Small intestine (tissue), 7 donors: ENCODE data around the gene DDR1. TPM values are rescaled to one million over a fixed set of nuclear protein-coding genes. Genes with fewer than 3 reads are reported as not detected.
"Not testable (repeated sequence)": the region's sequence is repeated elsewhere in the genome, so short reads cannot be mapped to it uniquely, and the experiment has no call there.

Source experiments
- DNase-seq, 2 donors: peaks; one replicate each; pipeline versions ENCODE4 v3.0.0 to v3.0.0-alpha.2; 2013
- FAIRE-seq: peaks from 2 replicates; lab custom pipeline; 2012; peaks lifted over from hg19 to GRCh38; lab: Jason Lieb, UNC
- H3K27ac ChIP-seq, 3 donors: one replicate each; pipeline ENCODE4 v1.5.1; 2013; ENCODE audit warnings: low read length in 2 of 3, mild to moderate bottlenecking in 2 of 3, control low read depth in 1 of 3, inconsistent platforms in 1 of 3, low read depth in 1 of 3, moderate library complexity in 1 of 3
- H3K27me3 ChIP-seq, 3 donors: one replicate each; pipeline ENCODE4 v1.6.1; 2013; ENCODE audit warnings: low read length in 3 of 3, inconsistent platforms in 1 of 3; ENCODE audit not compliant: control insufficient read depth in 3 of 3, insufficient read depth in 3 of 3
- H3K36me3 ChIP-seq, 3 donors: one replicate each; pipeline ENCODE4 v1.6.1; 2013; ENCODE audit warnings: low read length in 3 of 3, inconsistent platforms in 1 of 3, low read depth in 1 of 3, mild to moderate bottlenecking in 1 of 3, moderate library complexity in 1 of 3; ENCODE audit not compliant: control insufficient read depth in 3 of 3, insufficient read depth in 2 of 3
- H3K4me1 ChIP-seq, 3 donors: one replicate each; pipeline ENCODE4 v1.6.1; 2013; ENCODE audit warnings: low read length in 2 of 3, inconsistent platforms in 1 of 3, low read depth in 1 of 3, mild to moderate bottlenecking in 1 of 3, moderate library complexity in 1 of 3; ENCODE audit not compliant: control insufficient read depth in 3 of 3, insufficient read depth in 2 of 3
- H3K4me3 ChIP-seq, 3 donors: one replicate each; pipeline ENCODE4 v1.5.1; 2013; ENCODE audit warnings: low read length in 3 of 3, control low read depth in 1 of 3, inconsistent platforms in 1 of 3, low read depth in 1 of 3, mild to moderate bottlenecking in 1 of 3, moderate library complexity in 1 of 3
- H3K9me3 ChIP-seq, 2 donors: one replicate each; pipeline ENCODE4 v1.6.1; 2013; ENCODE audit warnings: low read depth in 1 of 2, low read length in 1 of 2; ENCODE audit not compliant: control insufficient read depth in 2 of 2, insufficient read depth in 1 of 2
- WGBS, 3 donors: extraction: QIAGEN DNeasy Blood & Tissue Kit; methylation state at CpG; one replicate each; pipeline ENCODE4 v1.1.7; 2013; 5-methylcytosine and 5-hydroxymethylcytosine counted together
- polyA plus RNA-seq, 4 donors: library from polyadenylated mRNA; stranded (reverse) in 3 of 4; unstranded in 1 of 4; fragments of 200-250 nt in 3 of 4; fragments of 120-200 nt in 1 of 4; gene quantifications; one replicate each; pipeline versions ENCODE4 v1.2.1 to v1.2.3, GENCODE V29; 2013
- donor health status: healthy with polysubstance abuse.
- donor health status: control.
- donor health status: control.
- donor health status: Bipolar disorder and iron deficiency.
- donor health status: healthy.

Gene DDR1
- polyA plus RNA-seq, 4 donors = 45.7 to 185 (median 66.5) TPM

GRCh38 chr6:30908700-30909099 is 24.4 kb downstream of the DDR1 start:
- peaks cover 0 to 32% (median 2%) of the 10 kb centered on the region in 3 donors for H3K36me3 ChIP-seq
- WGBS, 3 donors = 20 to 32% (median 27%) methylated on average over 2 of the region's 2 CpGs
- H3K4me3 ChIP-seq = peak overlapping the region in 2 of 3 donors; percentile 68 to 73
- no peaks in the 10 kb centered on the region for H3K9me3 ChIP-seq
- H3K27ac ChIP-seq = no peak overlapping the region
- FAIRE-seq = no peak
- no peak for DNase-seq
- peaks cover 0 to 17% (median 3%) of the 10 kb centered on the region in 3 donors for H3K4me1 ChIP-seq
- H3K27me3 ChIP-seq = no peaks in the 10 kb centered on the region

GRCh38 chr6:30910473-30910872 is 26.2 kb downstream of the DDR1 start:
- peaks cover 0 to 26% (median 3%) of the 10 kb centered on the region in 3 donors for H3K4me1 ChIP-seq
- H3K36me3 ChIP-seq = peaks cover 0 to 35% (median 2%) of the 10 kb centered on the region in 3 donors
- H3K27me3 ChIP-seq, H3K27ac ChIP-seq, DNase-seq, H3K9me3 ChIP-seq, FAIRE-seq, H3K4me3 ChIP-seq: not testable (repeated sequence)
- 92 to 93% (median 92%) methylated on average over 12 of the region's 12 CpGs for WGBS, 3 donors

GRCh38 chr6:30912746-30913520 is 28.6 kb downstream of the DDR1 start:
- Histone ChIP-seq H3K36me3 (peaks cover 0 to 55% (median 5%) of the 10 kb centered on the region in 3 donors), H3K4me1 (peaks cover 0 to 34% (median 3%) of the 10 kb centered on the region in 3 donors), H3K4me3 (no peak overlapping the region), H3K9me3 (no peaks in the 10 kb centered on the region), H3K27me3 (no peaks in the 10 kb centered on the region), H3K27ac (peak overlapping the region in 2 of 3 donors; percentile 91 to 97)
- WGBS, 3 donors = 78 to 85% (median 78%) methylated on average over 8 of the region's 8 CpGs
- no peak for DNase-seq
- FAIRE-seq = no peak

- DNase-seq (no peak), FAIRE-seq (no peak)
- Histone ChIP-seq H3K4me1 (peaks cover 0 to 31% (median under 1%) of the 10 kb centered on the region in 3 donors), H3K27ac (peak overlapping the region; percentile 90 to 97 (median 91)), H3K27me3 (no peaks in the 10 kb centered on the region), H3K4me3 (peak overlapping the region; percentile 51 to 74 (median 60)), H3K9me3 (no peaks in the 10 kb centered on the region), H3K36me3 (peaks cover 0 to 58% (median 10%) of the 10 kb centered on the region in 3 donors)
- 1 to 7% (median 2%) methylated on average over 31 of the region's 31 CpGs for WGBS, 3 donors
These were observed 29.4 kb downstream of the DDR1 start for GRCh38 chr6:30913721-30914075.

- H3K36me3 ChIP-seq = peaks cover 0 to 63% (median 12%) of the 10 kb centered on the region in 3 donors
- WGBS, 3 donors = 0 to 1% (median 1%) methylated on average over 26 to 52 of the region's 52 CpGs
- FAIRE-seq = no peak
These were observed 29.9 kb downstream of the DDR1 start, which contains the start of gene VARS2 for GRCh38 chr6:30914076-30914853. TSS of gene VARS2 (plus strand) at chr6:30914238. CDS start at chr6:30914837, 599 bp downstream.

GRCh38 chr6:30914854-30915590 is 30.7 kb downstream of the DDR1 start:
- Histone ChIP-seq H3K36me3 (peaks cover 0 to 67% (median 19%) of the 10 kb centered on the region in 3 donors), H3K27me3 (no peaks in the 10 kb centered on the region), H3K9me3 (no peaks in the 10 kb centered on the region), H3K27ac (peak overlapping the region; percentile 77 to 92 (median 91)), H3K4me1 (peaks cover 0 to 24% (median 0%) of the 10 kb centered on the region in 3 donors), H3K4me3 (peak overlapping the region in 2 of 3 donors; percentile 74)
- FAIRE-seq (no peak), DNase-seq (peak; percentile 26 to 54)
- WGBS, 3 donors = 14 to 52% (median 20%) methylated on average over 17 of the region's 17 CpGs

More at GRCh38 chr6:30914076-30914853, 29.9 kb downstream of the DDR1 start, which contains the start of gene VARS2:
- no peaks in the 10 kb centered on the region for H3K9me3 ChIP-seq
- peak within 1 kb of the TSS; percentile 90 to 97 (median 92) for H3K27ac ChIP-seq
- H3K27me3 ChIP-seq = no peaks in the 10 kb centered on the region
- DNase-seq = peak; percentile 96 to 99
- H3K4me1 ChIP-seq = peaks cover 0 to 25% (median 0%) of the 10 kb centered on the region in 3 donors
- H3K4me3 ChIP-seq = peak within 1 kb of the TSS; percentile 51 to 74 (median 74)

- peaks cover 0 to 69% (median 23%) of the 10 kb centered on the region in 3 donors for H3K36me3 ChIP-seq
- FAIRE-seq (no peak), DNase-seq (peak; percentile 81 to 82)
- no peaks in the 10 kb centered on the region for H3K27me3 ChIP-seq
- H3K4me1 ChIP-seq = peaks cover 0 to 24% (median 0%) of the 10 kb centered on the region in 3 donors
- WGBS, 3 donors = 29 to 35% (median 32%) methylated on average over 5 of the region's 5 CpGs
- H3K9me3 ChIP-seq = no peaks in the 10 kb centered on the region
- H3K4me3 ChIP-seq = no peak overlapping the region
- H3K27ac ChIP-seq = peak overlapping the region in 2 of 3 donors; percentile 91 to 92
These were observed 31.2 kb downstream of the DDR1 start for GRCh38 chr6:30915591-30915946.
